HG02885 (cell line): ENCODE results near the gene TJP3.
"Not testable (repeated sequence)": the region's sequence is repeated elsewhere in the genome, so short reads cannot be mapped to it uniquely, and the experiment has no call there.

Experiments used
- ATAC-seq: cut with Tn5 transposase; IDR thresholded peaks from one replicate; pipeline ENCODE4 v1.9.1; 2021; ENCODE audit warnings: mild to moderate bottlenecking; ENCODE audit not compliant: unreplicated experiment, poor library complexity

Gene TJP3

DNA sequence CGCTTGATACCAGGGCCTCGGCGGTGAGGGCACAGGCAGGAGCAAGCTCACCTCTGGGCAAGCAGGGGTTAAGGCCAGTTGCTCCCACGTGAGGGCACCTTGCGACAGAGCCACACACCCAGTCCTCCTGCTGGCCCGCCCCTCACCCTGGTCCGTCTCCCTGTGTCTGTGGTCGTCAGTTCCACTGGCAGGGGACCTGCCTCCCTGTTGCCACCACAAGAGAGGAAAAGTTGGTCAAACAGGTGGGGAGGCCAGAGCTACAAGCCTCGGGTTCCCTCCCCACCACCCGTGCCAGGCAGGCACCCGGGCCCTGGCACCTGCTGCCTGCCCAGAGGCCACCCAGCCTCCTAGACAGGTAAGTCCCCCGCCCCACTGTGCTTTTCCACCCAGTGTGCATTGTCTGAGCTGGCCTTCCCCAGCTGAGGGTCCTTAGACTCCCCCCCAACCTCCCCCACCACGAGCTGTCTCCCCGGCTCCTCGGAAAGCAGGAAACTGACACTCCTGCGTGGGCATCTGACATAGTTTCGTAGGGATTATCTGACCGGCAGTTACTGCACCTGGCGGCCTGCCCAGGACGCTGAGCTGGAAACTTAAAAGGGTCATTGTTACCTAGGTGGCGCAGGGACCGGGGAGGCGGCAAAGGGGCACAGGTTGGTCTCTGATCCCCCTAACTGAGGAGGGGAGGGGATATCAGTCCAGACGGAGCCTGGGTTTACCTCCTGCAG is at the start of gene TJP3:
TJP3 (plus strand) TSS at position 178 of the 725 bp plus-strand sequence. CDS start 20,049 bp downstream, outside the sequence.
- ATAC-seq = no peak

GRCh38 chr19:3658870-3659745 is 49.1 kb upstream of the TJP3 start:
- ATAC-seq = no peak

- ATAC-seq = no peak
Measured at GRCh38 chr19:3659746-3660112, 48.5 kb upstream of the TJP3 start.

DNA sequence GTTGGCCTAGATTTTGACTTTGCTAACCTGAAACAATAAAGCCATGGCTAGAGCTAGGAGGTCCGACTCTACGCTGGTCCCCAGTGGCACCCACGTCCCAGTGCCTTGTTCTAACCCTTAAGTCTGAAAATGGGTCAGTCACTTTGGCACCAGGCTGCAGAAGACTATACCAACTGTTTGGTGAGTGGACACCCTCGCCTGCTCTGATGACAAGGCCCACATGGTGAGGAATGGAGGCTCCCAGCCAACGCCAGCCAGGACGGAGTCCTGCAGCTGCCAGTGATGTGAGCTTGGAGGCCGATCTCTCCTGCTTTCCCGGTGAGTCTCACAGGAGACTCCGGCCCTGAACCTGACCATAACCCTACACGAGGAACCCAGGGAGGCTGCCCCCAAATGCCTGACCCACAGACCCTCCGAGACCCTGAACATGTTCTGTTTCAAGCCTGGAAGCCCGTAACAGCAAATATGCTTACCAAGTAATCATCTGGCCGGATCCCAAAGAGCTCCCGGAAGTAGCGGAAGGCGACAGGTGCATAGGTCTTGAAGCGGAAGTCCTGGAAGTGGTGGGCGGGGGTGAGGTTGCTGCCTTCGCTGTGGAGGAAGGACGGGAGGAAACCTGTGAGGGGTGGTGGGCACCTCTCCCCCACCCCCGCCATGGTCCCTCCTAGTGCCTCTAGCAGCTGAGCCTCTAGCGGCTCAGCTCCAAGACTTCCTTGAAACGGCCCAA is 47.5 kb upstream of the TJP3 start:
- ATAC-seq = no peak

DNA sequence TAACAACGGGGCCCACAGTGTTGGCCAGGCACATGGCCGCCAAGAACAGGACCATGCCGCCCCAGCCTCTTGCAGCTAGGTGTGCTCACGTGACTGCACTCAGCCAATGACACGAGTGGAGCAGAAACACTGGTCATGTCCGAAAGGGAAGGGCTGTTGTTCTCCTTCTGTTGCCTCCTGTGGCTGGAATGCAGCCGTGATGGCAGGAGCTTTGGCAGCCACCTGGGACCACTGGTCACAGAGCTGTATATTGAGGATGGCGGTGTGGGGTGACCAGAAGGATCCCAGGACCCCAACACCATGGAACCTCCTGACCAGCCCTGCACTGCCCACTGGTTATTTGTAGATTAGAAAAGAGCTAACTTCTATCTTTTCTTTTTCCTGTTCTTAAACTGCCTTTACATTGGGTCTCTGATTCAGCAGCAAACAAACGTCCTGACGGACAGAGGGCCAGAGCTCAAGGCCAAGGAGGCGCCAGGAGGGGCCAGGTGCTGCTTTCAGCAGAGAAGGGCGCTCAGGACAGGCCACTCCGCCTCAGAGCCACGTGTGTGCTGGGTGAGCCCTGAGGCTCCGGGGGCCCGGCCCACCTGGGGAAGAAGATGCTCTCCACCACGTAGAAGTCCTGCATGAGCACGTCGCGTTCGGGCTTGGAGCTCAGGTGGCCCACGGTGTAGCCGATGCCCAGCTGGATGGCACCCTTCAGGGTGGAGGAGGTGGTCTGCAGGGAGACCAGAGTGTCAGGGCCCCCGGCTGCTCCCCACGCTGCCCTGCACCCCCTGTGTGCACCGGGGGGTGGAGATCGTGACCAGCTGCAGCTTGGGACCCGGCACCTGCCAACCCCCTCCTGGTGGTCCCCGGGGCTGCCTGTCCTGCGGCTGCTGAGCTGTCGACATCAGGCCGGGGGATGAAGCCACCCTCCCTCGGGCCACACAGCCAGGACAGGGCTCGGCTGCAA is 46.6 kb upstream of the TJP3 start:
- ATAC-seq = no peak

DNA sequence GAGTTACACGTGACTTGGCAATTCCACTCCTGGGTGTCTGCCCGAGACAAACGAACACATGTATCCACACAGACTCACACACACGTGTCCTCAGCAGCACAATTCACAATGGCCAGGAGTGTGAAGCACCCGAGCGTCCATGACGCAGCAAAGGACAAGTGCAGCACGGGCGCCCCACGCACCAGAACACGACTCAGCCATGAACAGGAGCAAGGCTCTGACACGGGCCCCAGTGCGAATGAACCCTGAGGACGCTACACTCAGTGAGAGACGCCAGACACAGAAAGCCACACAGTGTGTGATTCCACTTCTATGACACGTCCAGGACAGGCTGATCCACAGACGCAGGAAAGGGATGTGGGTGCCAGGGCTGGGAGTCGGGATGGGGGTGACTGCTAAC is 44.3 kb upstream of the TJP3 start:
- ATAC-seq = no peak

DNA sequence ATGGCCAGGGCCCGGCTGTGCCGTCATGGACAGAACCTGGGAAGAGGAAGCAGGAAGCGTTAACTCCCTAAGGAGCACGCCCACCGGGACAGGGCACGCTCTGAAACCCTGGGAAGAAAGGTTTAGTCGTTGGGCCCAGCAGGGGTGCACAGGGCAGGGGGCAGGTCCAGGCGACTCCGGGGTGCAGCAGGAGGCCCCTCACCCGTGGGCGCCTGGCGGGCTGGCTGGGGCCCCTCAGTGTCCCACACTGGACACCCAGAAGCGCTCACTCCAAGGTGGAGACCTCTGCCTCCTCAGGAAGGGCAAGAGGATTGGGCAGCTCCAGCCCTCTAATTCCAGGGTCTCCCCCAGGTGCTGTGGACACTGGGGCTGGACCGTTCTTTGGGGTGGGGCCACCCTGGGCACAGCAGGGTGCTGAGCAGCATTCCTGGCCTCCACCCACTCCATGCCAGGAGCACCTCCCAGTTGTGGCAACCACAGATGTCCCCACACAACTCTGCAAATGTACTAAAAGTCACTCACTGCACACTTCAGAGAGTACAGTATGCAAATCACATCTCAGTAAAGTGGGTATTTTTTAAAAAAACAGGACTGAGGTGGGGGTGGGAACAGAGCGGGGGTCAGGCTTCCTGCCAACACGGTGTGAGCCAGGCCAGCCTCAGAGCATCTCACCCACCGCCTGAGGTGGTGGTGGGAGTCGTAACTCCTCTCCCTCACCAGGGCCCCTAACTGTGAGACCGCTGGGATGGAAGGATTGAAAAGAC is 43.1 kb upstream of the TJP3 start:
- ATAC-seq = no peak

DNA sequence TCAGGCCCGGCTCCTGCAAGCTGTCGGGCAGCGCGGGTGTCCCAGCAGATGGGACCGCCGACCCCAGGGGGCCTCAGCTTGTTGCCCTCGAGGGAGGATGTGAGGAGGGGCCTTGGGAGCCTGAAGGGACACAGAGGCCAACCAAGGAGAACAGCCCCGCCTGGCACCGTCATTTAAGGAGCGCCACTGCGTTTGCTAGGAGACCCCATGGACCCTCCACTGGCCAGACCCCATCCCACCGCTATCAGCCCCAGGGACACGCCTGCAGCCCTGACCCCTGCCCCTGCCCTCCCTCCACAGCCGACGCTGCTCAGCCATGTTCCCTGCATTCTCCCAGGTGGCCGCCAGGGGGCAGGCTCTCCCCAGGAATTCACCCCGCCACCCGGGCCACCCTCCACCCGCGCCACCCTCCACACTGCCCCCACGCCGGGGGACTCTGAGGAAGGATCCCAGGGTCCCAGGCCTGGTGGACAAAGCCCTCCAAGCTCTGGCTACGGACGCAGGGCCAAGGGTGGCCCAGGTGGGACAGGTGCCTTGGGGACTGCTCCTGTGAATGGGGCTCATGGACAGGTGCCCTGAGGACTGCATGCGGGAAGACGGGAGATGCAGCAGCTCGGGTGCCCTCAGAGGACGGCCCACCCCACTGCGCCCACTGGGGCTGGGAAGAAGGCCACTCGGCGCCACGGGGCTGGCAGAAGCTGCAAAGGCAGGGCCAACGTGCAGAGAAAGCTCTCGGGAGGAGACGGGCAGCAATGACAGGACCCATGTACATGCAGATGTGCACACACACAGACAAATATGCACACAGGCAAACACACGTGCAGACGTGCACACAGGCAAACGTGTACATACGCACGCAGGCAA is 42.3 kb upstream of the TJP3 start:
- ATAC-seq = no peak

- ATAC-seq = not testable (repeated sequence)
Measured at GRCh38 chr19:3666545-3666856, 41.7 kb upstream of the TJP3 start.

DNA sequence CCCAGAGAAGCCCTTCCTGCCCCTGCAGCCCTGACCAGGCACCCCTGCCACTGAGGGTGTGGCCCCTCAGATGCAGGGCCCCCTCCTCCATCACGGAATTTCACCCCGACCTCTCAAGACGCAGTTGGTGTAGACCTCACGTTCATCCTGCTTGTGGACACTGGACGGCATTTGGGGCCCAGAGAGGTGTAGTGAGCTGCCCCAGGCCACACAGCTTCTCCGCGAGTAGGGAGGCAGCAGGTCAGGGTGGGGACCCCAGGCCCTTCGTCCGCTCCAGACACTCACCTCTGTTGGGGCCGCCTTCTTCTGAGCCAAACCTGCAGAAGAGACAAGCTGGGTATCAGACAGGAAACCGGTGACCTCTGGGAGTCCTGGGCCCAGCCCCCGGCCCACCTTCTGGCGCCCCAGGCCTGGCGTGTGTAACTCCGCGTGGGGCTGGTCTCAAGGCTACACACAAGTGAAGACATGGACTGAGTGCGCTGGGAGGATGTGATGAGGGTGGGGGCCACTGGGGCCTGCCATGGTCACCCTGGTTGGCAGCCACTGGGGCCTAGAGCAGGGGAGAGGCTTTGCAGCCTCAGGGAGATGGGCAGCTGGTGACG is 41.0 kb upstream of the TJP3 start:
- no peak for ATAC-seq

- no peak for ATAC-seq
Measured at GRCh38 chr19:3667766-3668165, 40.4 kb upstream of the TJP3 start.

GRCh38 chr19:3668331-3669081 is 39.7 kb upstream of the TJP3 start:
- ATAC-seq = no peak

DNA sequence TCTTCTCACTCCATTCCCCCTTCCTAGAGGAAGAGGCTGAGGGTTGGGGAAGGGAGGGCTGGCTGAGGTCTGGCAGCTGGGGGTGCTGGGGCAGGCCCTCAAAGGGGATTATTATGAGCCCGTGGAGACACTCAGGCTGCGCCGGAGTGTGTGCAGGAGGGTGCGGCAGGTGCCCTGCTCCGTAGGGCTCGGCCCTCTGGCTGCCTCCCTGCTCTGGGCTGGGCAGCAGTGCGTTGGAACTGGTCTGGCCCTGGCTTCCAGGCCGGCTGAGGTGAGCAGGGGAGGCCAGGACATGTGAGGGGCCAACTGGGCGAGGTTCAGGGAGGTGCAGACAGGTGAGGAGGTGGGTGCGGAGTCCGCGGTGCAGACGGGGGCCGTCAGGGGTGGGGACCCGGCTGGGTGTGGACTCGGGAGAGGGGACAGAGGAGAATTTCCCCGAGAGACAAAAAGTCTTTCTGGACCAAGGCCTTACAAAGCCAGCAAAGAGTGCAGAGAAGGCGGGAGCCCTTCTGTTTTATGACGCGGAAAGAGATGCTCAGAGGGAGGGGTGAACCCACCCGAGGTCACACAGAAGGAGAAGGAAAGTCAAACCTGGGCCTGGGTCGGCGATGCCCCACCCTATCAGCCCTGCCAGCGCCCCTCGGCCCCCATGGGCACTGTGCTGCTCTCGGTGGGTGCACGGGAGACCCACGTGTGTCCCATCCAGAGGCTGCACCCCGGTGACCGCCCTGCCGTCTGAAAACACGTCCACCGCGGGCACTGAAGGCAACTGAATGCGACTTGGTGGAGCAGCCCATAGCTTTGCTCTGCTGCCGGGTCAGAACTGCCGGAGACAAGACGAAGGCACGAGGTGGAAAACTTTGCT is 38.9 kb upstream of the TJP3 start:
- ATAC-seq = no peak

GRCh38 chr19:3669947-3670795 is 38.0 kb upstream of the TJP3 start:
- no peak for ATAC-seq
